HEK293 (cell line): Measurements from ENCODE around the gene MBP.

Experiments
- CTCF ChIA-PET: fragments of 350-600 bp; formaldehyde crosslinking; extraction: SDS; loops from one replicate; lab custom pipeline; 2021; ENCODE audit warnings: antibody characterized with exemption; lab: Yijun Ruan, JAX
- POLR2A ChIA-PET: fragments of 300-600 bp; formaldehyde crosslinking; extraction: SDS; loops from one replicate; lab custom pipeline; 2020; ENCODE audit warnings: antibody characterized with exemption, inconsistent platforms; lab: Yijun Ruan, JAX
- H3K27ac ChIP-seq: fragments of 200-500 bp; sonication (Bioruptor generic); 2 replicates; pipeline ENCODE4 v1.5.1; 2014; ENCODE audit warnings: low read depth, low read length, control low read depth, inconsistent platforms; ENCODE audit errors: extremely low read depth
- H3K36me3 ChIP-seq, 2 experiments: fragments of 200-500 bp in 1 of 2; sonication (Bioruptor generic) in 1 of 2; 1 replicate in 1 of 2; 2 replicates in 1 of 2; pipeline ENCODE4 v1.5.1; 2014 to 2017; ENCODE audit warnings: inconsistent platforms in 2 of 2, low read length in 2 of 2; ENCODE audit not compliant: control insufficient read depth in 2 of 2, insufficient read depth in 1 of 2
- H3K4me1 ChIP-seq: fragments of 200-500 bp; sonication (Bioruptor generic); 2 replicates; pipeline ENCODE4 v1.5.1; 2014; ENCODE audit warnings: mild to moderate bottlenecking, low read length, inconsistent platforms; ENCODE audit not compliant: control insufficient read depth, insufficient read depth
- H3K4me3 ChIP-seq: 2 replicates; pipeline ENCODE4 v1.5.1; 2011; ENCODE audit warnings: low read depth, mild to moderate bottlenecking, control low read depth, low read length, moderate library complexity
- H3K9me3 ChIP-seq: fragments of 200-500 bp; sonication (Bioruptor generic); 2 replicates; pipeline ENCODE4 v1.5.1; 2014; ENCODE audit warnings: low read depth, low read length, inconsistent platforms; ENCODE audit not compliant: control insufficient read depth, insufficient read depth
- FEZF1 ChIP-seq: fragments of 450-650 bp; formaldehyde crosslinking; IDR thresholded peaks from 2 replicates; pipeline ENCODE4 v1.5.1; 2016; ENCODE audit warnings: missing biosample characterization, missing genetic modification characterization
- GLIS2 ChIP-seq: fragments of 450-650 bp; formaldehyde crosslinking; IDR thresholded peaks from 2 replicates; pipeline ENCODE4 v1.5.1; 2016; ENCODE audit warnings: missing biosample characterization, missing genetic modification characterization
- HOXD13 ChIP-seq: sonication (generic); formaldehyde crosslinking; IDR thresholded peaks from 2 replicates; pipeline ENCODE4 v1.8.0; 2022; ENCODE audit warnings: missing genetic modification reagents, borderline replicate concordance
- PRDM1 ChIP-seq: fragments of 450-650 bp; formaldehyde crosslinking; IDR thresholded peaks from 2 replicates; pipeline ENCODE4; 2016; ENCODE audit warnings: missing biosample characterization, missing genetic modification characterization
- PRDM6 ChIP-seq: fragments of 450-650 bp; formaldehyde crosslinking; IDR thresholded peaks from 2 replicates; pipeline ENCODE4 v1.5.1; 2017; ENCODE audit warnings: missing biosample characterization, missing genetic modification characterization
- SP2 ChIP-seq: fragments of 450-650 bp; formaldehyde crosslinking; IDR thresholded peaks from 2 replicates; pipeline ENCODE4 v1.5.1; 2016; ENCODE audit warnings: missing biosample characterization, missing genetic modification characterization
- ZFP69B ChIP-seq: fragments of 450-650 bp; formaldehyde crosslinking; IDR thresholded peaks from 2 replicates; pipeline ENCODE4 v1.5.1; 2016; ENCODE audit warnings: missing biosample characterization, missing genetic modification characterization
- ZIC2 ChIP-seq: fragments of 450-650 bp; formaldehyde crosslinking; IDR thresholded peaks from 2 replicates; pipeline ENCODE4 v1.5.1; 2016; ENCODE audit warnings: missing biosample characterization, missing genetic modification characterization
- ZNF157 ChIP-seq: fragments of 450-650 bp; formaldehyde crosslinking; IDR thresholded peaks from 2 replicates; pipeline ENCODE4 v1.5.1; 2016; ENCODE audit warnings: missing biosample characterization, missing genetic modification characterization
- ZNF223 ChIP-seq: fragments of 450-650 bp; formaldehyde crosslinking; IDR thresholded peaks from 2 replicates; pipeline ENCODE4 v1.5.1; 2016; ENCODE audit warnings: missing biosample characterization, missing genetic modification characterization
- ZNF280C ChIP-seq: fragments of 450-650 bp; formaldehyde crosslinking; IDR thresholded peaks from 2 replicates; pipeline ENCODE4 v1.5.1; 2016; ENCODE audit warnings: missing biosample characterization, missing genetic modification characterization
- ZNF362 ChIP-seq: fragments of 450-650 bp; formaldehyde crosslinking; IDR thresholded peaks from 2 replicates; pipeline ENCODE4 v1.5.1; 2016; ENCODE audit warnings: missing biosample characterization, missing genetic modification characterization
- ZNF404 ChIP-seq: fragments of 450-650 bp; formaldehyde crosslinking; IDR thresholded peaks from 2 replicates; pipeline ENCODE4 v1.5.1; 2017; ENCODE audit warnings: missing biosample characterization, missing genetic modification characterization
- ZNF488 ChIP-seq: fragments of 450-650 bp; formaldehyde crosslinking; IDR thresholded peaks from 2 replicates; pipeline ENCODE4 v1.5.1; 2016; ENCODE audit warnings: missing biosample characterization, missing genetic modification characterization
- ZNF544 ChIP-seq: fragments of 450-650 bp; formaldehyde crosslinking; IDR thresholded peaks from 2 replicates; pipeline ENCODE4 v1.5.0; 2017; ENCODE audit warnings: missing biosample characterization, missing genetic modification characterization
- ZNF558 ChIP-seq: fragments of 450-650 bp; formaldehyde crosslinking; IDR thresholded peaks from 2 replicates; pipeline ENCODE4 v1.5.1; 2016; ENCODE audit warnings: missing biosample characterization, missing genetic modification characterization
- ZNF580 ChIP-seq: fragments of 450-650 bp; formaldehyde crosslinking; IDR thresholded peaks from 2 replicates; pipeline ENCODE4 v1.5.1; 2016; ENCODE audit warnings: missing biosample characterization, missing genetic modification characterization
- ZNF664 ChIP-seq: fragments of 450-650 bp; formaldehyde crosslinking; IDR thresholded peaks from 2 replicates; pipeline ENCODE4 v1.5.1; 2016; ENCODE audit warnings: missing biosample characterization, missing genetic modification characterization
- ZNF707 ChIP-seq: fragments of 450-650 bp; formaldehyde crosslinking; IDR thresholded peaks from 2 replicates; pipeline ENCODE4 v1.5.1; 2016; ENCODE audit warnings: missing biosample characterization, missing genetic modification characterization
- ZNF843 ChIP-seq: fragments of 450-650 bp; formaldehyde crosslinking; IDR thresholded peaks from 2 replicates; pipeline ENCODE4 v1.5.1; 2016; ENCODE audit warnings: missing biosample characterization, missing genetic modification characterization
- ZSCAN18 ChIP-seq: fragments of 450-650 bp; formaldehyde crosslinking; IDR thresholded peaks from 2 replicates; pipeline ENCODE4 v1.5.1; 2016; ENCODE audit warnings: missing biosample characterization, missing genetic modification characterization
- ZSCAN4 ChIP-seq: fragments of 450-650 bp; formaldehyde crosslinking; IDR thresholded peaks from 2 replicates; pipeline ENCODE4 v1.5.1; 2017; ENCODE audit warnings: missing biosample characterization, missing genetic modification characterization
- ZSCAN5A ChIP-seq: fragments of 450-650 bp; formaldehyde crosslinking; IDR thresholded peaks from 2 replicates; pipeline ENCODE4 v1.5.1; 2016; ENCODE audit warnings: missing biosample characterization, missing genetic modification characterization
- ZXDB ChIP-seq: fragments of 450-650 bp; formaldehyde crosslinking; IDR thresholded peaks from 2 replicates; pipeline ENCODE4 v1.5.1; 2016; ENCODE audit warnings: missing biosample characterization, missing genetic modification characterization

MBP gene

GRCh38 chr18:76959605-76960004, 173.0 kb downstream of the MBP start:
- Histone ChIP-seq H3K27ac (no peak overlapping the region), H3K4me3 (no peak overlapping the region), H3K9me3 (no peaks in the 10 kb centered on the region), H3K4me1 (peaks cover 11% of the 10 kb centered on the region), H3K36me3 (peaks cover 9 to 51% of the 10 kb centered on the region in 2 experiments)
- TF ChIP-seq ZSCAN4 (no peak), PRDM1 (tag by site-specific recombination) (no peak)
- ChIA-PET CTCF (interaction anchor here (0.5 to 1.9 kb wide), 7 partner anchors 12 to 158 kb away, joined by 3 to 6 read pairs (median 3); no protein-coding TSS in a partner anchor), POLR2A (interaction anchor here (0.6 kb wide), 1 partner anchor 279 kb away, joined by 3 read pairs; no protein-coding TSS in a partner anchor)

- no peak overlapping the region for H3K4me3 ChIP-seq
- ChIA-PET POLR2A (interaction anchor here (0.6 kb wide), 1 partner anchor 278 kb away, joined by 3 read pairs; no protein-coding TSS in a partner anchor), CTCF (interaction anchor here (0.6 to 1.9 kb wide), 6 partner anchors 13 to 157 kb away, joined by 3 to 6 read pairs (median 4); no protein-coding TSS in a partner anchor)
- no peaks in the 10 kb centered on the region for H3K9me3 ChIP-seq
- no peak for TF ChIP-seq ZNF544 (tag by site-specific recombination)
- TF ChIP-seq ZNF707 = no peak
- no peak for TF ChIP-seq ZNF157 (tag by site-specific recombination)
- TF ChIP-seq PRDM1 (tag by site-specific recombination) = no peak
- TF ChIP-seq ZSCAN5A (tag by site-specific recombination) = no peak
- no peak for TF ChIP-seq ZNF580
- TF ChIP-seq ZNF362 (tag by site-specific recombination) = no peak
- TF ChIP-seq SP2 = no peak
- 0 out of 2 replicates have a peak, but pooled peaks have one; percentile 18 for TF ChIP-seq PRDM6 (tag by site-specific recombination)
- no peak for TF ChIP-seq HOXD13 (CRISPR knock-in tag)
- TF ChIP-seq ZNF558 (tag by site-specific recombination) = no peak
- peak; percentile 9; the same call in 1 of the 2 replicates for TF ChIP-seq ZIC2
- TF ChIP-seq ZNF843 (tag by site-specific recombination) = no peak
- TF ChIP-seq FEZF1 = 0 out of 2 replicates have a peak, but pooled peaks have one; percentile 21
- no peak for TF ChIP-seq ZNF223 (tag by site-specific recombination)
- TF ChIP-seq ZXDB = no peak
- TF ChIP-seq ZNF280C = no peak
- no peak for TF ChIP-seq ZNF404
- no peak for TF ChIP-seq ZNF664 (tag by site-specific recombination)
- no peak for TF ChIP-seq ZSCAN18 (tag by site-specific recombination)
- TF ChIP-seq GLIS2 (tag by site-specific recombination) = no peak
- TF ChIP-seq ZNF488 (tag by site-specific recombination) = no peak
- no peak for TF ChIP-seq ZFP69B (tag by site-specific recombination)
- H3K4me1 ChIP-seq = peaks cover 11% of the 10 kb centered on the region
- no peak overlapping the region for H3K27ac ChIP-seq
- H3K36me3 ChIP-seq = peaks cover 9 to 56% of the 10 kb centered on the region in 2 experiments
Observed at GRCh38 chr18:76958692-76959341, 173.8 kb downstream of the MBP start.
